ENCODE measurements around the gene KCTD20.

DNA sequence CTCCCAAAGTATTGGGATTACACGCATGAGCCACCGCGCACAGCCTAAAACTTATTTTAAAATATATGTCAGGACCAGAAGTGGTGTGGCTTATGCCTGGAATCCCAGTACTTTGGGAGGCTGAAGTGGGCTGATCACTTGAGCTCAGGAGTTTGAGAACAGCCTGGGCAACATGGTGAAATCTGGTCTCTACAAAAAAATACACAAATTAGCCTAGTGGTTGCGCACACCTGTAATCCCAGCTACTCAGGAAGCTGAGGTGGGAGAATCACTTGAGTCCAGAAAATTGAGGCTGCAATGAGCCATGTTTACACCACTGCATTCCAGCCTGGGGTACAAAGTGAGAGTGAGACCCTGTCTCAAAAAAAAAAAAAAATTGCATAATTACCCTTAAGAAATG, 13.9 kb upstream of the KCTD20 start:
- TF ChIP-seq POLR2A (IDR thresholded peaks at IDR 0.05; ENCODE audit: low read length) (no peak), GATA1 (IDR thresholded peaks at IDR 0.05; ENCODE audit: low read depth, low read length) (no peak)
